ELR (cell line): ENCODE measurements around the gene RHCG.

ENCODE experiments used
- DNase-seq: peaks from one replicate; pipeline ENCODE4 v3.0.0-alpha.2; 2015; ENCODE audit warnings: low read depth

The RHCG gene

GRCh38 chr15:89502867-89503595 is 6.6 kb upstream of the RHCG start:
- no peak for DNase-seq

- no peak for DNase-seq
Observed at GRCh38 chr15:89501646-89502045, 5.3 kb upstream of the RHCG start.

GRCh38 chr15:89500397-89501270 is 4.3 kb upstream of the RHCG start:
- peak; percentile 19 for DNase-seq

GRCh38 chr15:89499156-89499555 is 2.8 kb upstream of the RHCG start:
- no peak for DNase-seq

- no peak for DNase-seq
Observed at GRCh38 chr15:89498574-89498906, 2.2 kb upstream of the RHCG start.

GRCh38 chr15:89497231-89497630 is 848 bp upstream of the RHCG start:
- DNase-seq, result no peak

- no peak for DNase-seq
Observed at GRCh38 chr15:89495638-89496145, 691 bp downstream of the RHCG start.

- DNase-seq, result peak; percentile 39
Observed at GRCh38 chr15:89494941-89495637, 1.3 kb downstream of the RHCG start.

- no peak for DNase-seq
Observed at GRCh38 chr15:89494031-89494430, 2.4 kb downstream of the RHCG start.

- no peak for DNase-seq
Observed at GRCh38 chr15:89492934-89493631, 3.3 kb downstream of the RHCG start.

GRCh38 chr15:89492111-89492641 is 4.2 kb downstream of the RHCG start:
- DNase-seq, result no peak

GRCh38 chr15:89490814-89491315 is 5.5 kb downstream of the RHCG start:
- DNase-seq, result no peak

- no peak for DNase-seq
Observed at GRCh38 chr15:89490081-89490813, 6.1 kb downstream of the RHCG start.

GRCh38 chr15:89489376-89489775 is 7.0 kb downstream of the RHCG start:
- DNase-seq, result no peak

GRCh38 chr15:89487791-89488190 is 8.6 kb downstream of the RHCG start:
- DNase-seq, result no peak

GRCh38 chr15:89486726-89487050 is 9.7 kb downstream of the RHCG start:
- no peak for DNase-seq

GRCh38 chr15:89483079-89483478 is 13.3 kb downstream of the RHCG start:
- no peak for DNase-seq

GRCh38 chr15:89482139-89482538 is 14.2 kb downstream of the RHCG start:
- peak; percentile 39 for DNase-seq

- DNase-seq, result no peak
Observed at GRCh38 chr15:89480505-89480904, 15.9 kb downstream of the RHCG start.

- DNase-seq, result no peak
Observed at GRCh38 chr15:89479173-89479572, 17.2 kb downstream of the RHCG start.
